GM12878 (cell line): ENCODE data around the gene APOM. TPM values are rescaled to one million over a fixed set of nuclear protein-coding genes. Genes with fewer than 3 reads are reported as not detected.

Source experiments
- BACH1 ChIP-seq: fragments of 450-650 bp; IDR thresholded peaks from 2 replicates; pipeline ENCODE4 v1.6.1; 2017; ENCODE audit warnings: mild to moderate bottlenecking, borderline replicate concordance
- CHD1 ChIP-seq: IDR thresholded peaks from 2 replicates; pipeline ENCODE4 v1.6.1; 2012; ENCODE audit warnings: low read depth, low read length, improper control_type of control experiment
- ELK1 ChIP-seq: IDR thresholded peaks from 2 replicates; pipeline ENCODE4 v1.6.1; 2012; ENCODE audit warnings: low read depth, low read length, improper control_type of control experiment
- GATAD2B ChIP-seq: fragments of 450-650 bp; conservative IDR thresholded peaks from 2 replicates; pipeline ENCODE4 v1.6.1; 2017; ENCODE audit warnings: low read depth, mild to moderate bottlenecking, moderate library complexity
- HDAC6 ChIP-seq: fragments of 200-600 bp; sonication (generic); IDR thresholded peaks from one replicate; pipeline ENCODE4 v1.8.0; 2017; ENCODE audit warnings: antibody characterized with exemption; ENCODE audit not compliant: unreplicated experiment
- IKZF2 ChIP-seq, 2 experiments: fragments of 450-650 bp; IDR thresholded peaks; 2 replicates each; pipeline ENCODE4 v1.6.1; 2017; ENCODE audit warnings: mild to moderate bottlenecking in 2 of 2, moderate library complexity in 2 of 2
- IRF3 ChIP-seq: fragments of 450-650 bp; IDR thresholded peaks from 2 replicates; pipeline ENCODE4 v1.6.1; 2014; ENCODE audit warnings: mild to moderate bottlenecking
- IRF4 ChIP-seq: IDR thresholded peaks from 2 replicates; pipeline ENCODE4 v1.6.1; 2011; ENCODE audit warnings: low read depth, low read length
- KDM1A ChIP-seq: fragments of 200-600 bp; sonication (generic); IDR thresholded peaks from 2 replicates; pipeline ENCODE4 v1.6.1; 2016; ENCODE audit warnings: borderline replicate concordance
- NKRF ChIP-seq: fragments of 450-650 bp; conservative IDR thresholded peaks from 2 replicates; pipeline ENCODE4 v1.6.1; 2017; ENCODE audit warnings: mild to moderate bottlenecking, moderate library complexity
- PML ChIP-seq: IDR thresholded peaks from 2 replicates; pipeline ENCODE4 v1.6.1; 2012; ENCODE audit warnings: low read length, inconsistent platforms
- POLR2AphosphoS2 ChIP-seq: IDR thresholded peaks from 2 replicates; pipeline ENCODE4 v1.6.1; 2011; ENCODE audit warnings: low read depth, mild to moderate bottlenecking, low read length, improper control_type of control experiment, moderate library complexity
- POU2F2 ChIP-seq: IDR thresholded peaks from 3 replicates; pipeline ENCODE4 v1.6.1; 2011; ENCODE audit warnings: low read depth, mild to moderate bottlenecking, low read length, borderline replicate concordance
- RAD51 ChIP-seq: fragments of 450-650 bp; IDR thresholded peaks from 2 replicates; pipeline ENCODE4 v1.6.1; 2016; ENCODE audit warnings: moderate library complexity, mild to moderate bottlenecking, inconsistent platforms
- RELA ChIP-seq: fragments of 450-650 bp; IDR thresholded peaks from 2 replicates; pipeline ENCODE4 v1.8.0; 2014; ENCODE audit warnings: borderline replicate concordance; ENCODE audit not compliant: partially characterized antibody
- SIX5 ChIP-seq: IDR thresholded peaks from 2 replicates; pipeline ENCODE4 v1.6.1; 2011; ENCODE audit warnings: mild to moderate bottlenecking, low read depth, low read length, moderate library complexity; ENCODE audit not compliant: severe bottlenecking
- SMAD1 ChIP-seq: fragments of 450-650 bp; IDR thresholded peaks from 2 replicates; pipeline ENCODE4 v1.6.1; 2018; ENCODE audit warnings: mild to moderate bottlenecking, low read depth; ENCODE audit not compliant: partially characterized antibody
- USF1 ChIP-seq: IDR thresholded peaks from 2 replicates; pipeline ENCODE4 v1.6.1; 2011; ENCODE audit warnings: borderline replicate concordance, low read depth, mild to moderate bottlenecking, moderate library complexity, mixed read lengths, low read length; ENCODE audit not compliant: insufficient read depth; ENCODE audit errors: extremely low read length
- ZNF24 ChIP-seq: fragments of 450-650 bp; IDR thresholded peaks from 2 replicates; pipeline ENCODE4 v1.6.1; 2017; ENCODE audit warnings: antibody characterized with exemption, mild to moderate bottlenecking
- ZNF274 ChIP-seq: IDR thresholded peaks from one replicate; pipeline ENCODE4 v1.8.0; 2011; ENCODE audit not compliant: insufficient read length, insufficient read depth
- ZZZ3 ChIP-seq: IDR thresholded peaks from 2 replicates; pipeline ENCODE4 v1.6.1; 2011; ENCODE audit warnings: low read depth; ENCODE audit not compliant: control insufficient read depth, insufficient read length
- polyA plus RNA-seq, 11 experiments: library from polyadenylated mRNA; depleted of rRNA in 4 of 11; unstranded in 6 of 11; stranded (reverse) in 5 of 11; fragments of >200 nt; fragmentation: Nextera tagmentation in 4 of 11; fragmentation: Illumina TruSeq in 1 of 11; extraction: Ambion mirVana in 4 of 11; extraction: Trizol in 1 of 11; gene quantifications; 1 replicate in 1 of 11; 2 replicates in 10 of 11; pipeline versions ENCODE4 v1.2.1 to v1.2.3, GENCODE V29; 2011 to 2016; ENCODE audit warnings: inconsistent platforms in 2 of 11, missing spikeins in 2 of 11, low read depth in 1 of 11
- total RNA-seq, 4 experiments: library from RNA; depleted of rRNA in 3 of 4; stranded (reverse); fragments of >200 nt in 3 of 4; fragmentation: Illumina TruSeq in 1 of 4; extraction: Trizol in 1 of 4; gene quantifications; 2 replicates each; pipeline versions ENCODE4 v1.2.1 to v1.2.3, GENCODE V29; 2013 to 2021
- TF ChIP-seq, protein P1 (sequence below): fragments of 450-650 bp; formaldehyde crosslinking; IDR thresholded peaks from 2 replicates; pipeline ENCODE4 v1.5.0; 2022; ENCODE audit warnings: mild to moderate bottlenecking, missing genetic modification characterization

The APOM gene
- total and polyA plus RNA-seq, 10 of the 15 experiments (the other 5 are each of a cell fraction or from before 2014, with no cell fraction given) = 4.0 to 14.1 (median 7.1) TPM

DNA sequence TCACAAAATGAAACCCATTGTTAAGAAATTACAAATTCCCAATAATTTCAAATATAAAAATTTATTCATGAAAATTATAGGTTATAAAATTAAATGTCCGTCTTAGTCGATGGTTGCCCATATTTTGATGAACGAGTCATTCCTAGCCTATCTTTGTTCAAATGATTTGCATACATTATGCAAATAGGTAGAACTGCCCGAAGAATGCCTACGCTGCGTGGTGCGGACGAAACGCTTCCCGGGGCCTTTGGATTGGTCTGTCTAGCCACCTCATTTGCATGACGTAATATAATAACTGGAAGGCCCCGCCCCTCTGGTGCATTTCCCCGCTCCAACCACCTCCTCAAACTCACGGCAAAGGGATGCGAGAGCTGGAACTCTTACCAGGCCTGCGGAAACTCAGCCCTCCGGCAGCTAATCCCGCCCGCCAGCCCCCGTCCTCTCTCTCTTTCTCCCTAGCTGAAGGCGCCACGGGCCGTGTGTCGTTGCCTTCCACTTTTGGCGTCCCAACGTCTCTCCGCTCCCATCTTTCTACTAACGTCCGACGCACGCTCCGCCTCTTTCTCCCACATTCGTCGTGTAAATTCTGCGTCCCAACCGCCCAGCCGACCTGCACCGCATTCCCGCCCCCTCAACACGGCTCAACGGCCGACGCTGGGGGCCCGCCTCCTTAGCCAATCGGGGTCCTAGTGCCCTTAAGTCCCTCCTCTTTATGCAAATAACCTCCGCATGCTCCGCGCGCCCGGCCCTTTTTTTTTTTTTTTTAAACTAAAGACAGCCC, 35.7 kb upstream of the APOM start (continued):
- TF ChIP-seq SMAD1 (peak; percentile 96), USF1 (no peak), IRF3 (no peak; the same call in 1 of the 2 replicates), CHD1 (no peak), HDAC6 (peak; percentile 51), ELK1 (0 out of 2 replicates have a peak, but pooled peaks have one; percentile 14), IRF4 (no peak), ZZZ3 (no peak), NKRF (peak; percentile 65; the same call in 1 of the 2 replicates), IKZF2 (IDR thresholded peaks at IDR 0.05) (peak; percentile 83 to 90), RAD51 (0 out of 2 replicates have a peak, but pooled peaks have one; percentile 19), RELA (peak; percentile 82), POU2F2 (peak; percentile 99), GATAD2B (peak; percentile 11), POLR2AphosphoS2 (peak; percentile 69), ZNF24 (no peak), KDM1A (no peak), SIX5 (no peak), ZNF274 (no peak), BACH1 (peak; percentile 92), PML (peak; percentile 96)
- TF ChIP-seq, protein P1, sequence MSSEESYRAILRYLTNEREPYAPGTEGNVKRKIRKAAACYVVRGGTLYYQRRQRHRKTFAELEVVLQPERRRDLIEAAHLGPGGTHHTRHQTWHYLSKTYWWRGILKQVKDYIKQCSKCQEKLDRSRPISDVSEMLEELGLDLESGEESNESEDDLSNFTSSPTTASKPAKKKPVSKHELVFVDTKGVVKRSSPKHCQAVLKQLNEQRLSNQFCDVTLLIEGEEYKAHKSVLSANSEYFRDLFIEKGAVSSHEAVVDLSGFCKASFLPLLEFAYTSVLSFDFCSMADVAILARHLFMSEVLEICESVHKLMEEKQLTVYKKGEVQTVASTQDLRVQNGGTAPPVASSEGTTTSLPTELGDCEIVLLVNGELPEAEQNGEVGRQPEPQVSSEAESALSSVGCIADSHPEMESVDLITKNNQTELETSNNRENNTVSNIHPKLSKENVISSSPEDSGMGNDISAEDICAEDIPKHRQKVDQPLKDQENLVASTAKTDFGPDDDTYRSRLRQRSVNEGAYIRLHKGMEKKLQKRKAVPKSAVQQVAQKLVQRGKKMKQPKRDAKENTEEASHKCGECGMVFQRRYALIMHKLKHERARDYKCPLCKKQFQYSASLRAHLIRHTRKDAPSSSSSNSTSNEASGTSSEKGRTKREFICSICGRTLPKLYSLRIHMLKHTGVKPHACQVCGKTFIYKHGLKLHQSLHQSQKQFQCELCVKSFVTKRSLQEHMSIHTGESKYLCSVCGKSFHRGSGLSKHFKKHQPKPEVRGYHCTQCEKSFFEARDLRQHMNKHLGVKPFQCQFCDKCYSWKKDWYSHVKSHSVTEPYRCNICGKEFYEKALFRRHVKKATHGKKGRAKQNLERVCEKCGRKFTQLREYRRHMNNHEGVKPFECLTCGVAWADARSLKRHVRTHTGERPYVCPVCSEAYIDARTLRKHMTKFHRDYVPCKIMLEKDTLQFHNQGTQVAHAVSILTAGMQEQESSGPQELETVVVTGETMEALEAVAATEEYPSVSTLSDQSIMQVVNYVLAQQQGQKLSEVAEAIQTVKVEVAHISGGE (CRISPR knock-in tag) = peak; percentile 31; the same call in 1 of the 2 replicates
